HG02763 (cell line): ENCODE results near the gene MBTPS1.
"Not testable (repeated sequence)": the region's sequence is repeated elsewhere in the genome, so short reads cannot be mapped to it uniquely, and the experiment has no call there.

Source experiments
- ATAC-seq: cut with Tn5 transposase; IDR thresholded peaks from one replicate; pipeline ENCODE4 v1.9.1; 2021; ENCODE audit warnings: mild to moderate bottlenecking, moderate library complexity; ENCODE audit not compliant: unreplicated experiment

Gene MBTPS1

GRCh38 chr16:84137769-84138357 lies 21.1 kb upstream of the MBTPS1 start:
- ATAC-seq, result no peak

GRCh38 chr16:84137287-84137686 lies 20.5 kb upstream of the MBTPS1 start:
- no peak for ATAC-seq

DNA sequence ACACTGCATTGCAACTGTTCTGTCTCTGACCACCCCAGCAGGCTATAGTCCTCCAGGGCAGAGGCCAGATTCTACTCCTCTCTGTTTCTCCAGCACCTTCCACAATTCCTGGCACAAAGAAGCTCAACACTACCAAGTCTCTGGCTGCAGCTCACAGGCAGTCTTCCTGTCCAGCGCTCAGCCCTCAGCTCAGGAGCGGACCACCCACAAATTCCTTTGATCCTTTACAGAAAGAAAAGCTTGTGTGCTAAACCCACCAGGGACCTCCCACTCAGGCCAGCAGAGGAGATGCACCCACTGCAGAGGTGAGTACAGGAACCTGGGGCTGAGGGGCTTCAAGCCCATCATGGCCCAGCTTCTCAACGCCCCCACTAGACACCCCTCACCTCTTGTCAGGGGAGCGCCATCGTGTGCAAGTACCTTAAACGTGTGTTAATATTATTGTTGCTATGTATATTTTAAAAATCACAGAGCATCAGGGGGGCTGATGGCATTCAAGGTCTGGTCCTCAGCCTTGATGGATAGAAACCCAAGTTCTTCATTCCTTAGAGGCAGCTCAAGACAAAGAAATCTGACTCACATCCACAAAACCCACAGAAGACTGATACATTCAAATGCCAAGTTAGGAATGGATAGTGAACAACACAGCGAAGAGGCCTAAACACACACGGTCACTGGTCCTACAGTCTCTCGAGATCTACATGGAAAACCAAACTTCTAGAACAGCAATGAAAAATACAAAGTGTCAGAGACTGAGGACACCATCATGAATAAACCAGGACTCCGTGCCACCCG lies 19.8 kb upstream of the MBTPS1 start:
- ATAC-seq, result no peak

- no peak for ATAC-seq
Observed at GRCh38 chr16:84132527-84133285, 16.0 kb upstream of the MBTPS1 start.

- no peak for ATAC-seq
Observed at GRCh38 chr16:84131117-84131516, 14.4 kb upstream of the MBTPS1 start.

DNA sequence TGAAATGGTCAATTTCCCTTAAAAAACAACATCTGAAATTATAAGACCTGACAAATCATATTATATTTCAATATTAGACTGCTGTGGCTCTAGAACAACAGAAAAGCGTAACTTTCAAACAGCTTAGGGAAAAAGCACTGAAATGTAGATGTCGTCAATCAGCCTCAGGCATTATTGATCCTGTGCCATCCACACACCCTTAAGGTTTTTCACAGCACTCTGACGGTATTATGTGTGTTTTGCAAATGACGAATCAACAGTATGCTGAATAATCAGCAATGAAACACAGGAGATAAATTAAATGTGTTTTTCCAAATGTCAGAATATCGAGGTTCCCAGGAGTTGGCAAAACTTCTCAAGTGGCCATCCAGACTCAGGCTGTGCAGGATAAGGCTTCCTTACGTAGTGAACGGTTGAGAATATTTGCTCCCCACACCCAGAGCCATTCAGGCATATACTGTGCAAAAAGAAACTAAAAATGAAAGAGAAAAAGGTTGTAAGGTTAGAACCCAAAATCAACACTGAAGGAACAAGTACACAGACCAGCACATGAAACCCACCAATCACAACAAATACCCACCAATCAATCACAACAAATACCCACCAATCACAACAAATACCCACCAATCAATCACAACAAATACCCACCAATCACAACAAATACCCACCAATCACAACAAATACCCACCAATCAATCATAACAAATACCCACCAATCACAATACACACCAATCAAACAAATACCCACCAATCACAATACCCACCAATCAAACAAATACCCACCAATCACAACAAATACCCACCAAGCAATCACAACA lies 7.7 kb upstream of the MBTPS1 start:
- no peak for ATAC-seq

DNA sequence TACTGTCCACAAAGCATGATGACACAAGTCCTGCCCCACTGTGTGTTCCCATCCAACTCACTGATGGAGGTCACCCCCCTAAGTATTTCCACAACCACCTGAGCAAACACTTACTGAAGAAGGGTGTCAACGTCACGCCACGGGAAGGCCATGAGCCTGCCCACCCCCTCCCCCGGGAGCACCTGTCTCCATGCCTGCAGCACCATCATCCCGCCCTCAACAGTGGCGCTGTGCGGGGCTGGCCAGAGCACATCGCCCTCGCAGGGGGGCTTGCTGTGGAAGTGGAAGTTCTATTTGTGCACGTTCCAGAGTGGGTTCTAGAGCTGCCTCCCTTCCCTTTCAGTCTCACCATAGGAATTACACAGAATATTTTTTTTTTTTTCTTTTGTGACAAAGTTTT lies 4.3 kb upstream of the MBTPS1 start:
- no peak for ATAC-seq

DNA sequence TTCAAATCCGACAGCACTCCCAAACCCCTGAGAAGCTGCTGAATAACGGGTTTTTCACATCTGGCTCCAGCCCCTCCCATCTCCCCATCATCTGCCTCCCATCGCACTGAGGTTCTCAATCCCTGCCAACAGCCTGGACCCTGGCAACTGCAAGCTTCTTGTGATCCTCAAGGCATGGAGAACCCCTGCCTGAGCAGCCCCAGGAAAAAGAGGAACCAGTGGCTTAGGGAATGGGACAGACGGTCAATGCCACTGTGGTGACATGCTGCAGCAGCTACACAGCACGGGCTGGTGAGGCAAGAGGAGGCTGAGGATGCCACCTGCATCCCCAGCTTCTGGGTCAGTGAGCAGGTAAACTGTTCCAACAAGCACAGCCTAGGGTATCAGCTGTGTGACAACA lies 3.3 kb upstream of the MBTPS1 start:
- ATAC-seq, result no peak

- ATAC-seq, result no peak
Observed at GRCh38 chr16:84119368-84119767, 2.6 kb upstream of the MBTPS1 start.

GRCh38 chr16:84118315-84118714 lies 1.6 kb upstream of the MBTPS1 start:
- not testable (repeated sequence) for ATAC-seq

DNA sequence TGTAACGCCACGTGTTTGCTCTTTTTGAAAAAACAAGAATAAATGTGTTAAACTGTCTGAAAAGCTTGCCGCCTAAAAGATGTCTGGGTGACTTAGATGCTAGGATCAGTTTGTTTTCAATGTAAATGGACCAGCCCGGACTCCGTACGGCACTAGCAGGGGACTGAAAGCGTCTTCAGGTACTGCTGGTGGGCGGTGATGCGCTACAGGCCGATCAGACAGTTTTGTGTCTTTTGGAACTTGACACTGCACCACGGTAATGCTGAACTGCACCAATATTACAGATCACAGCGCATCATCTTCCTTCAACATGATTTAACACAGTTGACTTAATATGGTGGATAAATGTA lies 727 bp upstream of the MBTPS1 start:
- ATAC-seq, result no peak

- ATAC-seq, result peak; percentile 28
Observed at GRCh38 chr16:84115919-84116719, 623 bp downstream of the MBTPS1 start.

GRCh38 chr16:84111949-84112348 lies 4.8 kb downstream of the MBTPS1 start:
- ATAC-seq, result not testable (repeated sequence)

- ATAC-seq, result no peak
Observed at GRCh38 chr16:84111525-84111924, 5.2 kb downstream of the MBTPS1 start.

- ATAC-seq, result no peak
Observed at GRCh38 chr16:84110527-84110926, 6.2 kb downstream of the MBTPS1 start.

DNA sequence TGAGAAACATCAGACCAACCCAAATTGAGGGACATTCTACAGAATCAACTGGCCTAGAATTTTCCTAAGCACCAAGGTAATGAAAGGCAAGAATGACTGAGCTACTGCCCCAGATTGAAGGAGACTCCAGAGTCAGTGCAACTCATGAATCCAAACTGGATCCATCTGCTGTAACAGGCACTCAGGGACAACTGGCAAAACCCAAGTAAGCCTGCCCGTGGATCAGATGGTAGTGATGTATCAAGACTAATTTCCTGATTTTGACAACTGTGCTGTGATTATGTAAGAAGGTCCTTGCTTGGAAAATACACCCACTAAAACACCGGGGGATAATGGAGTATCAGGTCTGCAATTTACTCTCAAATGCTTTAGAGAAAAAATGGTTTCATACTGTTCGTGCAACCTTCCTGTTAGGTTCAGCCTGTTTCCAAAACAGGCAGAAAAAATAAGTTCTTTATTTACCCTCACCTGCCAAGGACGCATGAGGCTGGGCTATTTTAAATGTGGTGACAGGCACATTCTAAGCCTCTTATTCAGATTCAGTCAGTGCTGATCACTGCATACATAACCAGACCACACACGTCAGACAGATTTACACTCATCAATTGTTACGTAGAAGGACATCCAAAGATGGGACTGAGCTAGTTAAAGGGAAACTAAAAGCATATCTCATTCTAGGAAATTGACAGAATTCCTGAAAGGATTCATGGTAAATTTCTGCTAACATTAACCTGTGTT lies 7.0 kb downstream of the MBTPS1 start:
- ATAC-seq, result no peak

- no peak for ATAC-seq
Observed at GRCh38 chr16:84107921-84108320, 8.8 kb downstream of the MBTPS1 start.

- ATAC-seq, result no peak
Observed at GRCh38 chr16:84105948-84106740, 10.6 kb downstream of the MBTPS1 start.

GRCh38 chr16:84105301-84105815 lies 11.4 kb downstream of the MBTPS1 start:
- ATAC-seq, result no peak
